Measurements from ENCODE around the gene MICAL3.

GRCh38 chr22:17817511-17818065 lies 206.8 kb downstream of the MICAL3 start:
- TF ChIP-seq EZH2phosphoT487 (IDR thresholded peaks at IDR 0.05; ENCODE audit: insufficient read depth, low read depth) = no peak
- TF ChIP-seq EZH2 (IDR thresholded peaks at IDR 0.05; ENCODE audit: insufficient read depth, poor library complexity, severe bottlenecking) = no peak

Data from GM23248 (cell line).